Esophagus squamous epithelium (tissue), 5 donors: ENCODE data around the gene SIK3. TPM values are rescaled to one million over a fixed set of nuclear protein-coding genes. Genes with fewer than 3 reads are reported as not detected.

Source experiments
- DNase-seq: peaks from one replicate; lab custom pipeline; 2025; lab: John Stamatoyannopoulos, UW
- H3K27ac ChIP-seq, 4 donors: fragments of 200-600 bp; sonication (generic); one replicate each; pipeline ENCODE4 v1.5.1; 2016 to 2019; ENCODE audit warnings: mild to moderate bottlenecking in 1 of 4
- H3K27me3 ChIP-seq, 4 donors: fragments of 200-600 bp; sonication (generic); 1 replicate in 3 of 4; 2 replicates in 1 of 4; pipeline versions ENCODE4 v1.5.1 to v1.6.0; 2017 to 2021; ENCODE audit warnings: antibody characterized with exemption in 1 of 4
- H3K36me3 ChIP-seq, 3 donors: fragments of 200-600 bp; sonication (generic); one replicate each; pipeline ENCODE4 v1.5.1; 2016 to 2019
- H3K4me1 ChIP-seq, 3 donors: fragments of 200-600 bp; sonication (generic); one replicate each; pipeline ENCODE4 v1.5.1; 2017 to 2019
- H3K4me3 ChIP-seq, 4 donors: fragments of 200-600 bp; sonication (generic); 1 replicate in 3 of 4; 2 replicates in 1 of 4; pipeline ENCODE4 v1.5.1; 2016 to 2019; ENCODE audit warnings: mild to moderate bottlenecking in 2 of 4, moderate library complexity in 1 of 4
- H3K9me3 ChIP-seq, 3 donors: fragments of 200-600 bp; sonication (generic); one replicate each; pipeline ENCODE4 v1.5.1; 2016 to 2019
- CTCF ChIP-seq, 6 experiments: fragments of 450-650 bp in 4 of 6; fragments of 200-600 bp in 2 of 6; sonication (generic) in 2 of 6; IDR thresholded peaks; one replicate each; pipeline ENCODE4 v1.5.1; 2016 to 2019; ENCODE audit warnings: antibody characterized with exemption in 6 of 6, mild to moderate bottlenecking in 4 of 6, moderate library complexity in 4 of 6
- POLR2A ChIP-seq, 4 donors: fragments of 450-650 bp; IDR thresholded peaks; one replicate each; pipeline ENCODE4 v1.6.1; 2017; ENCODE audit warnings: antibody characterized with exemption in 4 of 4, mild to moderate bottlenecking in 4 of 4, moderate library complexity in 3 of 4
- WGBS, 2 donors: methylation state at CpG; one replicate each; pipeline ENCODE4 v1.1.5; 2018; 5-methylcytosine and 5-hydroxymethylcytosine counted together
- intact Hi-C: fragments of 100-400 bp; cut with DNase I; formaldehyde crosslinking; loops from one replicate; pipeline ENCODE4 v1.15.0; 2022
- total RNA-seq, 4 donors: library from RNA; depleted of rRNA; stranded (reverse); fragments of >200 nt; gene quantifications; one replicate each; pipeline ENCODE4 v1.1.0, GENCODE V29; 2016
- donor health status: DM: yes; HTN: yes; CAD: no.

SIK3 gene
- total RNA-seq, 4 donors from 2014 or later: 16.2 to 35.1 (median 20.3) TPM

DNA sequence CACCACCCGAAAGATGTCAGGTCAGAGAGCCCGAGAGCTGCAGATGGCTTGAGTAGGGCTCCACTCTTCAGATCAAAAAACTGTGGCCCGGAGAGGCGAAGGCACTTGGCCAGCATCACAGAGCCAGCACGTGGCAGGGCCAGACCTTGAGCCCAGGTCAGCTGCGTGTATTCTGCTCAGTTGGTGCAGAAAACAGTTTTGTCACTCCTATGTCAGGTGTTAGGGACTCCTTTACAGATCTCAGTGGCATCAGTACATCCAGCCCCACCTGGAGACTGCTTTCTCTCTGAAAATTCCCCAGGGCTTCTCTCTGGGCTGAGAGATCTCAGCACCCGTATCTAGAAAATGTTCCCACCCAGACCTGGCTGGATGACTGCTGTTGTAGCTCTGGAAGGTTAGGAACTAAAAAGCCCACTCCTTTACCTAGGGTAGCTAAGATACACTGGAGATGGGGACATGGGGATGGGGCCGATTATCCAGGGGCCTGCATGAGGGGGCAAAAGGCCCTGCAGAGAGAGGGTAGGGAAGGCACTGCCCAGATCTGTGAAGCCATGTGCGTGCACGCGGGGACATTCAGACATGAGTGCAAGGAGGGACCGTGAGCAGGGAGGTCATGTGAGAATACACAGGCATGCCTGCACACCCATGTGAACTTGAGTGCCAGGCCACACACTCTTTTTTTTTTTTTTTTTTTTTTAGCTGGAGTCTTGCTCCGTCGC lies 264.3 kb downstream of the SIK3 start:
- Histone ChIP-seq H3K4me1 (peaks cover 14 to 22% (median 15%) of the 10 kb centered on the region in 3 donors), H3K36me3 (no peaks in the 10 kb centered on the region), H3K27me3 (peaks cover 0 to 9% (median 0%) of the 10 kb centered on the region in 4 donors), H3K9me3 (no peaks in the 10 kb centered on the region), H3K27ac (no peak overlapping the region), H3K4me3 (no peak overlapping the region)
- 83 to 90% methylated on average over 7 to 9 of the region's 14 CpGs for WGBS, 2 donors
- TF ChIP-seq CTCF (IDR thresholded peaks at IDR 0.05): no peak
- no peak for TF ChIP-seq POLR2A (IDR thresholded peaks at IDR 0.05)
- intact Hi-C loops: no loop called here
- no peak for DNase-seq

- Histone ChIP-seq H3K9me3 (no peaks in the 10 kb centered on the region), H3K36me3 (no peaks in the 10 kb centered on the region), H3K4me3 (no peak overlapping the region), H3K4me1 (peaks cover 14 to 22% (median 15%) of the 10 kb centered on the region in 3 donors), H3K27ac (no peak overlapping the region), H3K27me3 (peaks cover 0 to 9% (median 0%) of the 10 kb centered on the region in 4 donors)
- no peak for TF ChIP-seq CTCF (IDR thresholded peaks at IDR 0.05)
- TF ChIP-seq POLR2A (IDR thresholded peaks at IDR 0.05): no peak
- WGBS, 2 donors: 93 to 94% methylated on average over 5 to 9 of the region's 10 CpGs
- intact Hi-C loops: no loop called here
- no peak for DNase-seq
These were observed 264.8 kb downstream of the SIK3 start for GRCh38 chr11:116833491-116833815.

GRCh38 chr11:116832350-116833290 lies 265.6 kb downstream of the SIK3 start:
- DNase-seq: no peak
- H3K27ac ChIP-seq: no peak overlapping the region
- H3K4me3 ChIP-seq: no peak overlapping the region
- intact Hi-C loops: no loop called here
- WGBS, 2 donors: 75 to 91% methylated on average over 4 to 8 of the region's 13 CpGs
- peaks cover 14 to 22% (median 15%) of the 10 kb centered on the region in 3 donors for H3K4me1 ChIP-seq
- H3K9me3 ChIP-seq: no peaks in the 10 kb centered on the region
- TF ChIP-seq POLR2A (IDR thresholded peaks at IDR 0.05): no peak
- H3K36me3 ChIP-seq: no peaks in the 10 kb centered on the region
- peaks cover 0 to 9% (median 0%) of the 10 kb centered on the region in 4 donors for H3K27me3 ChIP-seq

- DNase-seq: no peak
- Histone ChIP-seq H3K4me1 (peaks cover 14 to 21% (median 15%) of the 10 kb centered on the region in 3 donors), H3K27ac (no peak overlapping the region), H3K27me3 (peaks cover 0 to 9% (median 0%) of the 10 kb centered on the region in 4 donors), H3K36me3 (no peaks in the 10 kb centered on the region), H3K9me3 (no peaks in the 10 kb centered on the region), H3K4me3 (no peak overlapping the region)
- no peak for TF ChIP-seq CTCF (IDR thresholded peaks at IDR 0.05)
- no peak for TF ChIP-seq POLR2A (IDR thresholded peaks at IDR 0.05)
- WGBS, 2 donors: 85 to 91% methylated on average over 4 to 7 of the region's 7 CpGs
- intact Hi-C loops: no loop called here
These were observed 266.4 kb downstream of the SIK3 start for GRCh38 chr11:116831790-116832349.

- Histone ChIP-seq H3K27me3 (peaks cover 0 to 7% (median 0%) of the 10 kb centered on the region in 4 donors), H3K36me3 (no peaks in the 10 kb centered on the region), H3K9me3 (no peaks in the 10 kb centered on the region), H3K4me1 (peaks cover 3 to 6% (median 4%) of the 10 kb centered on the region in 3 donors), H3K27ac (no peak overlapping the region), H3K4me3 (no peak overlapping the region)
- DNase-seq: no peak
- 87 to 92% methylated on average over 2 to 10 of the region's 17 CpGs for WGBS, 2 donors
- TF ChIP-seq CTCF (IDR thresholded peaks at IDR 0.05) (no peak), POLR2A (IDR thresholded peaks at IDR 0.05) (no peak)
- intact Hi-C loops: no loop called here
These were observed 267.9 kb downstream of the SIK3 start for GRCh38 chr11:116830184-116830912.
